ENCODE data around the gene PLS1.

PLS1 gene

GRCh38 chr3:142754494-142754893, 158.3 kb downstream of the PLS1 start:
- Histone ChIP-seq H4K20me1 (ENCODE audit: insufficient read depth, low read length) (no peaks in the 10 kb centered on the region), H3F3A (ENCODE audit: insufficient read depth, low read length) (no peaks in the 10 kb centered on the region), H3K36me3 (ENCODE audit: insufficient read depth, low read length) (no peaks in the 10 kb centered on the region), H3K9me3 (ENCODE audit: low read length) (no peaks in the 10 kb centered on the region), H3K27ac (ENCODE audit: low read depth, low read length, poor library complexity, severe bottlenecking) (no peak overlapping the region), H3K4me3 (ENCODE audit: low read depth, low read length, poor library complexity, severe bottlenecking) (no peak overlapping the region), H3K4me2 (ENCODE audit: low read length) (no peak overlapping the region), H3K9me2 (ENCODE audit: low read depth, low read length) (no peaks in the 10 kb centered on the region), H3K27me3 (ENCODE audit: insufficient read depth, low read length) (no peaks in the 10 kb centered on the region), H3K9ac (ENCODE audit: low read length) (no peak overlapping the region), H2AFZ (ENCODE audit: low read length) (no peak overlapping the region), H3K79me2 (ENCODE audit: insufficient read depth, low read length) (no peaks in the 10 kb centered on the region), H3K4me1 (ENCODE audit: insufficient read depth, low read length, severe bottlenecking) (no peaks in the 10 kb centered on the region)
- TF ChIP-seq CTCF (IDR thresholded peaks at IDR 0.05; ENCODE audit: low read length) (no peak), EZH2 (IDR thresholded peaks at IDR 0.05; ENCODE audit: borderline replicate concordance, low read length) (no peak)
